HG03432 (cell line): ENCODE data around the gene MOB1B.
"Not testable (repeated sequence)": the region's sequence is repeated elsewhere in the genome, so short reads cannot be mapped to it uniquely, and the experiment has no call there.

Experiments
- ATAC-seq: cut with Tn5 transposase; IDR thresholded peaks from one replicate; pipeline ENCODE4 v1.9.1; 2021; ENCODE audit warnings: mild to moderate bottlenecking, moderate library complexity; ENCODE audit not compliant: unreplicated experiment

MOB1B gene

DNA sequence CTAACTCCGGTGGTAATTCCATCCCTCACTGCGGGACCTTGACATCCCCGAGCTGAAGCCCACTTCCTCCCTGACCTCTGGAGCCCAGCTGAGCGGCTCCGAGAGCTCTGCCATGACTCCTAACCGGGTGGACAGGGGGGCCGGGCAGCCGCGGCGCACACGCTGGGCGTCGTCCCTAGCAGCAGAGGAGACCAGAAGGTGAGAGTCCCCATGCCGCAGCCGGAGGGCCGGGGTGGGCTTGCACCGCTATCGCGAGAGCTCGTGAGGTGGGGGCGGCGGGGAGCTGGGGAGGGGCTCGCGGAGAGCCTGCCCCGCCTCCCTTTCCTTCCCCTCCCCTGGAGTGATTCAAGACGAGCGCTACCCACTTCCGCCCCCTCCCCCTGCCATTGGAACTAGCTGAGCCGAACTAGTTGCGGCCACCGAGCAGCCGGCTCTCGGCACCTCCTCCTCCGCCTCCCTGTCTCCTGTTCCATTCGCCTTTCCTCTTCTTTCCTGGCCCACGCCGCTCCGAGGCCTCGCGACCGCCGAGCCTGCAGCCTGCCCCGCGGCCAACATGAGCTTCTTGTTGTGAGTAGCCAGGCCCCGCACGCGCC, at the start of gene MOB1B:
Gene MOB1B, plus strand, starts transcription at position 386 of the 593 bp plus-strand sequence. Its CDS starts 168 bp downstream, at position 554.
- peak; percentile 93 for ATAC-seq

DNA sequence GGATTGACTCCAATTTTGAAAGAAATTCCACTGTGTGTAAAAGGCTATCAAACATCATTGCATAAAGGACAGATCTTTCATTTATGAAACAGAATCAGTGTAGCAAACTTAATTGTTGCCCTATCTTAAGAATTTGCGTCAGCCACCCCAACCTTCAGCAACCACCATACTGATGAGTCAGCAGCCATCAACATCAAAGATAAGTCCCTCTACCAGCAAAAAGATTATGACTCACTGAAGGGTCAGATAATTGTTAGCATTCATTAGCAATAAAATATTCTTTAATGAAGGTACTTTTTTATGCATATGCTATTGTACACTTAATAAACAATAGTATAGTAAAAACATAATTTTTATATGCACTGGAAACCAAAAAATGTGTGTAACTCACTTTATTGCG, 46.7 kb upstream of the MOB1B start:
- no peak for ATAC-seq

DNA sequence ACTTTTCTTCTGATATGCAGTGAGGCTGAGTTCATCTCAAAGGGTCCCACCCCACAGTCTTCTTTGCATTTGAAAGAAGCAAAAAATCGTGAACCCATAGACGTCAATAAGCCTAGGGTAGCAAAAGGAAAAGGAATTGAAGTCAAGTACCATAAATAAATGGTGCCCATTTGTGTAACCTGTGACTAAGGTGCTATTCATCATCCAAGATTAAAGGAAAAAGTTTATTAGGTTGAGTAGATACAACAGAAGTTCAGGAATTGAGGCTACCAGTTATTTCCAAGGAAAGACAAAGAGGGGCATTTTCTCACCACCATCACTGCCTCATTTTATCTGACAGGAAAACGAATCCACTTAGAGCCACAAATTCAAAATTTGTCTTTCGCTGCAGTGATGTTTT, 43.7 kb upstream of the MOB1B start:
- no peak for ATAC-seq

DNA sequence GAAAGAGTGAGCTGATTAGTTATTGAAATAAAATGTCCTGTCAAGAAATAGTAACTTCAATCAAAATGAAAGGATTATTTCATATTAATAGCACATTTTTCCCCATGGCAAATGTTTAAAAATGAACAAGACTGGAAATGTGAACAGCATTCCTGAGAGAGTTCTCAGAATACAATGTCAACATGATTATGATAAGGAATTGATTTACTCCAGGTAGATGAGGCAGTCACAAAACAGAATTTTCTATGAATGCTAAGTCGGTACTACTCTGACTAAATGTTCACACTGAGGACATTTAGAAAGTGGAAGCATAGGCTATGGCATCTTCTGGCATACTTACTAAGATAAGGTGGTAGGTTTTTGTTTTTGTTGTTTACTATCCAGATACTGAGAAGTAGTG, 43.1 kb upstream of the MOB1B start:
- no peak for ATAC-seq

DNA sequence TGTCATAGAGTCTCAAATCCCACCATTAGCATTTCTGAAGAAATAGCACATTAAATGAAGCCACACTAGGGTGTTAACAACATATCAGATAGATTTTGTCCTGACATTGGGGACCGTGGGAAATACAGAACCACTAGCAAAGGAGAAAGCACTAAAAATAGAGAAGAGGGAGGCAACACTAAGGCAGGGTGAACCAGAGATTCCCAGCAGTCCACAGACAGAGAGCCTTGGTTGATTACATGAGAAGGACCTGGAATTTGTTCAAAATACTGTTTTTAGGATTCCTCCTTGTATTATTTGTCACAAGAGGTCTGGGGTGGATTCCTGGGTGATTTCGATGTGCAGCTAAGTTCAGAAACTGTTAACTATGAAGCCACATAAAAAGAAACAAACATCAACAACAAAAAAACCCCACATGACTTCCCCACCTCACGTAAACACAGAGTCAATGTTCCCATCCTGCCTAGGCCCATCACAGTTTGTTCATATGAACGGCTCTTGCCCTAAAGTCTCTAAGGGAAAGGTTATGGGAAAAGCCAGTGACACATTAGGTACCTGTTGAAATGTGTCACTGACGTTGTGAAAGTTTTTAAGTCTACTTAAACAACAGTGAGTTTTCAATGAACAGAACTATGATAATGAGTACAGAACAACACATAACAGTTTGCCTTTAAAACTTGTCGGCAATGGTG, 38.9 kb upstream of the MOB1B start:
- ATAC-seq, result peak; percentile 85

DNA sequence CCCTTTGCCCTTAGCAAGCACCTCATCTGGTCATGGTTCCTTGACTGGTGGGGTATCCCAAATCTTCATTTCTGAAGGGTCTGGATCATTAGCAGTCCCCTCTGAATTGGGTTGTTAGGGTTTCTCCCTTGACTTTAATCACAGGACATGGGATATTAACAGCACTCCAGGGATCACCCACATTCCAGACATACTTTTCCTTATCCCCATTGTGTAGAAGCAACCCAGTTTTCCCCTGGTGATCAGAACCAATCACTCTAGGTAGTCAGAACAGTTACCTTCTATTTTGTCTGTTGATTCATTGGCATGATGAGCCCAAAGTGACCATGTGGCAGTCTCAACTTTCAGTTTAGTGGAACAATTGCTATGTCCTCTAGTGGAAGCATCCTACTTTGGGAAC, 33.4 kb upstream of the MOB1B start:
- ATAC-seq, result no peak

DNA sequence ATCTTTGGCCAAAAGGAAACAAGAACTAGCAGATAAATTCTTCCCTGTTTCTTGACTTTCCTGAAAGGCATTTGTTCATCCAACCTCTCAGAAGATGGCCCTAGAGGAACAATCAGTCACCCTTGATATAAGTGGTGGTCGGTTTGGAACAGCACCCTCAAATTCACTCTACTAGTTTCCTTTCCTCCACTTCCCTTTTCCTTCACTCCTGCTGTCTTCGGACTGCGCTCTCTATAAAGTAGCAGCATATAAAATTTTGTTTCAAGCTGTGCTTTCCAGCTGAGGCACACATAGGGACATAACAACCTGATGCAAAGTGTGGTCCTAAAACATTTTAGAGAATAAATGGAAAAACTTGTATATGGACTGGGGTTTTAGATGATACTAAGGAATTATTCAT, 29.0 kb upstream of the MOB1B start:
- ATAC-seq, result no peak

DNA sequence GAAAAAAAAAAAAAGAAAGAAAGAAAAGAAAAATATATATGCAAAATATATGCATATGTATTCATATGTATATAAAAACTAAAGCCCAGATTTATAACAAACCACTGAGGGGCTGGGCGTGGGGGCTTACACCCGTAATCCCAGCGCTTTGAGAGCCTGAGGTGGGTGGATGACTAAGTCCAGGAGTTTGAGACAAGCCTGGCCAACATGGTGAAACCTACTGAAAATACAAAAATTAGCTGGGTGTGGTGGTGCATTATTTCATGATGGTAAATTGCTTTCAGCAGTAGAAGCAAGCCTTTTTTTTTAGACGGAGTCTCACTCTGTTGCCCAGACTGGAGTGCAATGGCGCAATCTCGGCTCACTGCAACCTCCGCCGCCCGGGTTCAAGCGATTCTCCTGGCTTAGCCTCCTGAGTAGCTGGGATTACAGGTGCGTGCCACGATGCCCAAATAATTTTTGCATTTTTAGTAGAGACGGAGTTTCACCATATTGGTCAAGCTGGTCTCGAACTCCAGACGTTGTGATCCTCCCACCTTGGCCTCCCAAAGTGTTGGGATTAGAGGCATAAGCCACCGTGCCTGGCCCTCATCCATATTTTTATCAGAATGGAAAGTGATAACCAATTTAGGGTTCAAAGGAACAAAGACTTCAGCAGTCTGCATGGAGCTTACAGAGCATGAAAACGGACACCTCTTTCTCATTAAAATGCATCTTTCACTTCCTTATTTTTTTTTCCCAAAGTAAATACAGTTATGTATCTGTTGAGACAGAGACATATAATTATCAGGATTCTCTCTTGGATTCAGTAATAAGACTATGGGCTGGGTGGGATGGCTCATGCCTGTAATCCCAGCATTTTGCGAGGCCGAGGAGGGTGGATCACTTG, 27.7 kb upstream of the MOB1B start:
- ATAC-seq, result peak; percentile 80

DNA sequence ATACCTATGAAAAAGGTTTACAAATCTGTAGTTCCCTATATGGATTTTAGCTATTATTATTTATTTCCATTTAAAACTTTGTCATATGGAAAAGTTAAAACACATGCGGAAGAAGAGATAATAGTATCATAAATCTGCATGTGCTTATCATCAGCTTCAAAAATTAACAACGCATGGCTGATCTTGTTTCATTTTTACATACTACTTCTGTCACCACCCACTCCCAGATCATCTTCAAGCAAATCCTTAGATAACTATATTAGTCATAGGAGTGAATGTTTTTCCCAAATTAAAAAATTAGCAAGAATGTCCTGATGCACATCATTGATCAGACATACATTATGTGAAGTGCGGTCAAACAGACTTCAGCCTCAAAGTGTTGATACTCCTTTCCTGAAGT, 24.6 kb upstream of the MOB1B start:
- no peak for ATAC-seq

DNA sequence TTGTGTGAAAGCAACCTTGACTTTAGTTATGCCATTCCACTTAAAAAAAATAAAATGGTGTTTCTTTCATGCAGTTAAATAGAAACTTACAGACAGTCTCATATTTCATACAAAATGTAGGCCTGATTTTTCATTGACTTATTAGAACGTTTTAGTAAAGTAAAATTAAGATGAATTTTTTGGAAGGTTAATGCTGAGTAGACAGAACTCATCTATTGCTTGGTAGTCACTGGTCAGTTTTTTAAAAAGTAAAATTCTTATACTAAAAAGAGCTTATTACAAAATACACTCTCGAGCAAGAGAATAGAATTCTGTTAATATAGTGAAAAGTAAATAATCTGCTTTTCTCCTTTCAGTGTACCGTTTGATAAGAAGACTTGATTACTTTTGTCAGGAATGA, 21.4 kb upstream of the MOB1B start:
- ATAC-seq, result no peak

DNA sequence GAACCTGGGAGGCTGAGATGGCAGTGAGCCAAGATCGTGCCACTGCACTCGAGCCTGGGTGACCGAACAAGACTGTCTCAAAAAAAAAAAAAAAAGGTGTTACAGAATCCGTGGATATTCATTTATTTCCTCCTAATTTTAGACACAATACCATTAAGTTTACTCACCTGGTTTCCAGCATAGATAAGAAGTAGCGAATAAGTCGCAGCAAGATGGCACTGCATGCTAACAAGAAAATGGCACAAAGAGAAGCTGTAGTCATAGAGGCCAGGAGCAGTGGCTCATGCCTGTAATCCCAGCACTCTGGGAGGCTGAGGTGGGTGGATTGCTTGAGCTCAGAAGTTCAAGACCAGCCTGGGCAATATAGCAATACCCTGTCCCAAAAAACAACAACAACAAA, 17.0 kb upstream of the MOB1B start:
- no peak for ATAC-seq

DNA sequence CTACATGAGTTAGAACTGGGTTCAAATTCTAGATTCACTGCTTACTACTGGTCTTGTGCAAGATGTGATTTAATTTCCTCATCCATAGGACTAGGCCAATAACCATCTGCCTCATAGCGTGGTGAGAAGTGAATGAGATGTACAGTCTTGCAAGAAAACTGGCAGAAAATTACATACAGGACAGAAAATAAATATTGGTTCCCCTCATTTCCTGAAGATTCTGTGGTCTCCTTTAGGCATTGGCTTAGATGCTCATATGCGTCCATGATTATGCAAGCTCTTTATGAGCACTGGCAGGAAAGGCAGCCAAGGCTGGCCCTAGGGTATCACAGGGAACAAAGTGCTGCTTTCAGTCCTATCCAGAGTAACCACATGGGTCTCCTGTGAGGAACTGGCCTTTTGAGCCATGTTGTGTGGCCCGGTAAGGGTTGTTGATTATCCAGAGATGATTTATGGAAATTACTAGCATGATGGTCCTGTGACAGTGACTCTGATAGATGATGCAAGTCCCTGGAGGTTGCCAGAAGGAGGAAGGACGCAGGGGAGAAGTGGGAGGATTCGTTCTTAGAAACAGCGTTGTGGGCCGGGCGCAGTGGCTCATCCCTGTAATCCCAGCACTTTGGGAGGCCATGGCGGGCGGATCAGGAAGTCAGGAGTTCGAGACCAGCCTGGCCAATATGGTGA, 9.9 kb upstream of the MOB1B start:
- no peak for ATAC-seq

DNA sequence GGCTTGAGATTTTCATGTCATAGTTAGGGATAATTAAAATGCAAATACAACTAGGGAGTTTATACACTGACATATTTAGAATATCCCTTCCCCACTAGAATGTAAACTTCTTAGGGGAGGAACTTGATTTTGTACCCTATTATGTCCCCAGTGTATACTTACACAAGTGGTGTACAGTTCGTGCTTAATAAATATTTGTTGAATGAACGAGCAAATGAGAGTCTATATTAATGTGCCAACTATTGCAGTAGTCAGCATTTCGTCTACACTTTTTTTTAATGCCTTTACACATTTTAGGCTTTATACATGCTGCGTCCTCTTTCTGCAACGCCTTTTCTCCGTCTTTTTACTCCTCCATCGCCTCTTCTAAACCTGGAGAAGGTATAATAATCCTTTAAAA, 8.4 kb upstream of the MOB1B start:
- ATAC-seq, result no peak

DNA sequence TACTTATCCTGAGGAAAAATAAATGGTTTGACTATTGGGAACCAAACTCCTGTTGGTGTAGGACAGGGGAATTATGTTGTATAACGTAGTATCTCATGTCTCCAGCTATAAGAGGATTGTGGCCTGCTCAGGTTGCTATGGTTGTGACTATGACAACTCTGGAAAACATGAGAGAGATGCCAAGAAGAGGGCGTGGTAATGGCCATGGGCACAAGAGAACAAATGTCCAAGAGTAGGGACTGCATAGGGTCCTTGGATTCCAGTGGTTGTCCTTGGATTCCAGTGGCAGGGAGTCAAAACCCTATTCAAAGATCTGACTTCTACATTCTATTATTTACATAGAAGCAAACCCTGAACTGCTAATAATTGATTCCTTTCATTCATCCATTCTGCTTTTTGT, 6.8 kb upstream of the MOB1B start:
- no peak for ATAC-seq

DNA sequence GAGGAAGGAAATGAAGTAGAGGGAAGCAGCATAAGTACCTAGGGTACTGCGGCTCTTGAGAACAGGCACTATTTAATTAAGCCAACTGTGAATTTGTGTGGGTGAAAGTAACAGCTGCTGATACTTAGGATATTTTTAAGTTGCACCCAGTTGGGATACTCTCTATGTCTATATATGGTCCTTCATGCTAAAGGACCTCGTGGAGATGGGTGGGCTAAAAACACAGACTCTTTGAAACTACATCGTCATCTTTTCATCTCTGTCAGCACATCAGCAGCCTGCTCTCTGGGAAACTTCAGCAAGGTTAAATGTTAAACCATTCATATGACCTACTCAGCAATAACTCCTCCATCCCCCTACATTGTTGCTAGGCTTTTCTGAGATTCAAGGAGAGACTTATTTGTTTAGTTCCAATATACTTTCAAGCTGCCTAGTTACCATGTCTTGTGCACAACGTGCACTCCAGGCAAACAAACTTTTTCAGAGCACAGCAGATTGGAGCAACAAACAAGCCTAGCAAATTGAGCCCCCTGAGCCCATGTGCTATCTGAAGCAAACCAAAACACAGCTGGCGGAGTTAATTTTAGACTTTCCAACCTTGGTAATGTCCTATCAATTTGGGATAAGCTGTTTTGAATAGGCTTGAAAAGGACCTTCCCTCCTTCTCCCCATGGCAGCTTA, 6.2 kb upstream of the MOB1B start:
- peak; percentile 64 for ATAC-seq

DNA sequence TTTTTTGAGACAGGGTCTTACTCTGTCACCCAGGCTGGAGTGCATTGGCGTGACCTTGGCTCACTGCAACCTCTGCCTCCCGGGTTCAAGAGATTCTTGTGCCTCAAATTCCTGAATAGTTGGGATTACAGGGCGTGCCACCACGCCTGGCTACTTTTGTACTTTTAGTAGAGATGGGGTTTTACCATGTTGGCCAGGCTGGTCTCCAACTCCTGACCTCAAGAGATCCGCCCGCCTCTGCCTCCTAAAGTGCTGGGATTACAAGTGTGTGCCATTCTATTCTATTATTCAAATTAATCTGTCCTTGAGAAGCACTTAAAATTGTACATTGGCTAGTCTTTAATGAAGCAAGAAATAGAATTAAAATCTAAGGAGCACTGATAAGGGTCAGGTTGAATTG, 3.6 kb upstream of the MOB1B start:
- not testable (repeated sequence) for ATAC-seq

DNA sequence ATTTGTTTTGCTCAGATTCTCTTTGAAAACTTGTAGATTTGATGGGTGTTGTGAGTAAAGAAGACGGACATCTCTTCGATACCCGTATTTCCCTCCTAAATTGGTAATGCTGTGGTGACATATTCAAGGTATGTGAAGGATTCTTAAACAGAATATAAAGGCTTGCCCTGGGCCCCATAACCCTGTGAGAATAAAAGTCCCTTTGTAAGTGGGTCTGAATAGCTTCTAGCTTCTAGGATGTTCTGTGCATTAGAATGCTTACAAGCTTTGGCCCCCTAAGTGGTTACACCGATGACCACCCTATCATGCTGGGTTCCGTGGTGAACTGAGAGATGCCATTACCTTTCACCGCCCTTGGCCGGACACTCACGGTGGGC, 574 bp upstream of the MOB1B start:
- no peak for ATAC-seq

DNA sequence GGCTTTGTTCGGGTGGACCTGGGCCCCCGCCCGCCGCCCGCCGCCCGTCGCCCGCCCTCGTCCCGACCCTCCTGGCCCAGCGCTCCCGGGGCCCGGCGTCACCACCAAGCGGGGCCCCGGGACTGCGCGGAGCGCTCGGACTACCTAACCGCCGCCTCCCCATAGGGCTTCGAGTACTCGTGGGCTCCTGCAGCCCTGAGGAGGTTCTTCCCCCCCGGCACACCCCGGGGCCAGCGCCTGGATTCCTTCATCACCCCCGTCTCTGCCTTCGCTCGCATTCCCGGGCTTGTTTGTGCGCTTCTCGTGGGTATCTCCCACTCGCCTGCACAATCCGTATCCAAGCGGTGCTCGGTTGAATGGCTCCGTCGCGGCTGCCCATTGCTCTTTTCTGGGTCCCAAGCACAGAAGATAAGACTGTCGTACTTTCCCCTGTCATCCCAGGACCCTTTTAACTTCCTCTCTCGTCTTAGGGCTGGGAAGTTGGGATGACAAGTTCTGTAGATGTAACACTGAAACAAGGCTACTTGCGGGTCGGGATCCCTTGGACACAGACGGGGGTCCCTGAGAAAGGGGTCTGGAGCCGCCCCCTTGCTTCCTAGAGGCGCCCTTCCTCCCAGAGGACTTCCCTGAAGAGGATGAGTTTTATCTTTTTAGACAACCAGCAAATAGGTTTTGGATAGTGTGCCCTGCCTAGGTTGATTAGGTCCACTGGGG, 565 bp downstream of the MOB1B start:
- ATAC-seq, result peak; percentile 54

DNA sequence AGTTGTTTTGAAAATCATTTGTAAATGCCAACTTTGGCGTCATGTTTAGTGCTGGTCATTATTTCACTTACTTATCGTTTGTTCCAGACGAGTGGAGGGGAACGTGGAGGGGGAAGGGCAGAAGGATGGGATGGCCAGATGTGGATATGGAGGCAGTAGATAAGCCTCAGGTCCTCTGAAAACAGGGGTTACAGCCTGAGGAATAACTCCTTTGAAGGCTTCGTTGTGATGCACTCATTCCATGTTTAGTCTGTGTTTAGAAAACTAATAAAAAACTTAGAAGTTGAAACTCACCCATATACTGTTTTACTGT, 1.1 kb downstream of the MOB1B start:
- no peak for ATAC-seq

DNA sequence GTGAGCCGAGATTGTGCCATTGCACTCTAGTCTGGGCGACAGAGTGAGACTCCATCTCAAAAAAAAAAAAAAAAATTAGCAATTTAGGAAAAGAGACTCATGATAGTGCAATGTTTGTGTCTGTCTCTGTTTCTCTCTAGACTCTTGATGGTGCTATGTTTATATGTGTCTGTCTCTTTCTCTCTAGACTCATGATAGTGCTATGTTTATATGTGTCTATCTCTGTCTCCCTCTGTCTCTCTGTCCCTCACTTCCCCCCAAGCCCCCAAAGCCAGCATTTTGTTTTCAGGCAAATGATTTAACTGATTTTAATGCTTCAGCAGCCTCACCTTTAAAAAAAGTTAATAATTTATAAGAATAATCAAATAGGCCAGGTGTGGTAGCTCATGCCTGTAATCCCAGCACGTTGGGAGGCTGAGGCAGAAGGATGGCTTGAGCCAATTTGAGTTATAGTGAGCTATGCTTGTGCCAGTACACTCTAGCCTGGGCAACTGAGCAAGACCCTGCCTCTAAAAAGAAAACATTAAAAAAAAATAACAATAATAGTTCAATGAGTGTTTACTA, 6.9 kb downstream of the MOB1B start:
- no peak for ATAC-seq
